Endodermal cell (in vitro differentiated cells): Measurements from ENCODE around the gene RLBP1. TPM values are rescaled to one million over a fixed set of nuclear protein-coding genes. Genes with fewer than 3 reads are reported as not detected.
A peak's percentile ranks its signal among the peaks of the same experiment; 100 is the strongest.

ENCODE experiments used
- DNase-seq: peaks from one replicate; pipeline ENCODE4 v3.0.0-alpha.2; 2017
- H3K27ac ChIP-seq: 2 replicates; pipeline ENCODE4 v1.5.1; 2013; ENCODE audit warnings: mild to moderate bottlenecking, low read depth, low read length, moderate library complexity
- H3K27me3 ChIP-seq: 2 replicates; pipeline ENCODE4 v1.6.1; 2013; ENCODE audit warnings: mild to moderate bottlenecking, low read length, moderate library complexity; ENCODE audit not compliant: insufficient read depth, control insufficient read depth, poor library complexity, severe bottlenecking
- H3K36me3 ChIP-seq: 2 replicates; pipeline ENCODE4 v1.7.0; 2013; ENCODE audit warnings: mild to moderate bottlenecking, low read length, moderate library complexity; ENCODE audit not compliant: control insufficient read depth, insufficient read depth
- H3K4me1 ChIP-seq: one replicate; pipeline ENCODE4 v1.7.0; 2013; ENCODE audit warnings: low read length; ENCODE audit not compliant: control insufficient read depth, insufficient read depth
- H3K4me3 ChIP-seq: 2 replicates; pipeline ENCODE4 v1.5.1; 2013; ENCODE audit warnings: mild to moderate bottlenecking, low read length, moderate library complexity
- H3K9ac ChIP-seq: 2 replicates; pipeline ENCODE4 v1.6.1; 2013; ENCODE audit warnings: mild to moderate bottlenecking, low read length, moderate library complexity; ENCODE audit not compliant: poor library complexity, severe bottlenecking; ENCODE audit errors: extremely low read depth
- H3K9me3 ChIP-seq: 2 replicates; pipeline ENCODE4 v1.6.1; 2013; ENCODE audit warnings: mild to moderate bottlenecking, low read length, moderate library complexity; ENCODE audit not compliant: control insufficient read depth
- H3K27ac Mint-ChIP-seq: 2 replicates; pipeline ENCODE4 v1.8.0; 2020; ENCODE audit warnings: mixed read lengths
- H3K27me3 Mint-ChIP-seq: 2 replicates; pipeline ENCODE4 v1.8.0; 2021; ENCODE audit warnings: mild to moderate bottlenecking, mixed read lengths; ENCODE audit not compliant: insufficient read depth
- H3K36me3 Mint-ChIP-seq: 2 replicates; pipeline ENCODE4 v1.8.0; 2020; ENCODE audit warnings: low read depth, mixed read lengths
- H3K4me1 Mint-ChIP-seq: 2 replicates; pipeline ENCODE4 v1.8.0; 2020; ENCODE audit warnings: mixed read lengths
- H3K4me3 Mint-ChIP-seq: 2 replicates; pipeline ENCODE4 v1.8.0; 2020; ENCODE audit warnings: mild to moderate bottlenecking, moderate library complexity, mixed read lengths
- H3K9me3 Mint-ChIP-seq: 2 replicates; pipeline ENCODE4 v1.8.0; 2020; ENCODE audit warnings: mild to moderate bottlenecking, mixed read lengths
- CTCF ChIP-seq: fragments of 200-600 bp; sonication (generic); conservative IDR thresholded peaks from 2 replicates; pipeline ENCODE4 v1.5.0; 2021; ENCODE audit warnings: antibody characterized with exemption, mild to moderate bottlenecking
- WGBS, 2 experiments: methylation state at CpG; one replicate each; pipeline versions ENCODE4 v1.1.5 to v1.1.7; 2013; ENCODE audit warnings: missing lambda C conversion rate in 2 of 2, mixed read lengths in 1 of 2; ENCODE audit not compliant: insufficient coverage in 1 of 2, insufficient read length in 1 of 2; 5-methylcytosine and 5-hydroxymethylcytosine counted together
- total RNA-seq, 2 donors: library from RNA; stranded (reverse); fragmentation: NEBNext Ultra II Directional in 1 of 2; extraction: Animal tissue kit (Norgen Biotek cat#: 25700) in 1 of 2; gene quantifications; 2 replicates in 1 of 2; 3 replicates in 1 of 2; pipeline ENCODE4 v1.2.1, GENCODE V29; 2021

RLBP1 gene
- total RNA-seq, 2 donors from 2014 or later, result not detected

DNA sequence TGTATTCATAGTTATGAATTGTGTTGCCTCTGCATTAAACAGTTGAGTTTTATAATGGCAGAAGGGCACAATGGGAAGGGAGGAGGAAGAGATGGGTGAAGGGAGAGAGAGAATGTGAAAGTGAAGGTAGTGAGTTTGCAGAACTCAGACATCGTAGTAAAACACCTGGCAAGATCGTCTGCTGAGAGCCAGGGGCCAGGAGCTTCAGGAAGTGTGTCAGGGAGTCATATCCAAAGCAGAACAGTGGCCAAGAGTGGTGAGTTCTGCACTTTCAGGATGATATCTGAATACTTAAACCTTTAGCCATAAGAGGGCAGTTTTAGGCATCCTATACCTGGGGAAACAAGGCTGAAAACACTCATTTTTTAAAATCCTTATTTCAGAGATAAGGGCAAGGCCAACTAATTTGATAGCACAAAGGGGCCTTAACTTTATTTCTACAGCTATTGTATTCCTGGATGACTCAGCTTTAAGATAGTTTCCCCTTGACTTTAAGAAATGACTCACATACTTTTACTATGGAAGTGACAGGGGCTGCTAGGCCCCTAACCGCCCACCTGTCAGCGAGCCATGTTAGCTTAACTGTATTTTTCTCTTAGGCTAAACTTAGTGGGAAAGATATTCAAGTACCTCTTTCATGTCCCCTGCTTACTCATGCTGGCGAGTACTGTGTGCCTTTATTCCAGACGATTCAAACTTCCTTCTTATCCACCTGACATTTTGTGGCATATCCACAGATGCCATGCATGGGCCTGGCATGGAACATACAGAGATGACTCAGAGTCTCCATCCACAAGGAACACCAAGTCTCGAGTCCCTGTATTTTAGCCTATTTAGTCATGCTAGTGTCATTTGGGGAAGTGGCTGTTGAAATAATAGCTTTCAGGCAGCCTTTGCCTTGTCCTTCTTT, 53.9 kb downstream of the RLBP1 start:
- DNase-seq, result peak; percentile 53
- H3K9me3 Mint-ChIP-seq, result no peaks in the 10 kb centered on the region
- no peak overlapping the region for H3K27ac ChIP-seq
- H3K36me3 Mint-ChIP-seq, result peaks cover 2% of the 10 kb centered on the region
- H3K27ac Mint-ChIP-seq, result peak overlapping the region; percentile 41
- H3K4me1 Mint-ChIP-seq, result peaks cover 26% of the 10 kb centered on the region
- peaks cover 19% of the 10 kb centered on the region for H3K4me1 ChIP-seq
- no peak overlapping the region for H3K4me3 ChIP-seq
- WGBS, 2 experiments, result 64 to 81% methylated on average over 4 to 7 of the region's 7 CpGs
- no peaks in the 10 kb centered on the region for H3K27me3 ChIP-seq
- TF ChIP-seq CTCF, result no peak
- no peaks in the 10 kb centered on the region for H3K27me3 Mint-ChIP-seq
- no peaks in the 10 kb centered on the region for H3K36me3 ChIP-seq
- H3K9me3 ChIP-seq, result no peaks in the 10 kb centered on the region
- no peak overlapping the region for H3K9ac ChIP-seq
- H3K4me3 Mint-ChIP-seq, result no peak overlapping the region

DNA sequence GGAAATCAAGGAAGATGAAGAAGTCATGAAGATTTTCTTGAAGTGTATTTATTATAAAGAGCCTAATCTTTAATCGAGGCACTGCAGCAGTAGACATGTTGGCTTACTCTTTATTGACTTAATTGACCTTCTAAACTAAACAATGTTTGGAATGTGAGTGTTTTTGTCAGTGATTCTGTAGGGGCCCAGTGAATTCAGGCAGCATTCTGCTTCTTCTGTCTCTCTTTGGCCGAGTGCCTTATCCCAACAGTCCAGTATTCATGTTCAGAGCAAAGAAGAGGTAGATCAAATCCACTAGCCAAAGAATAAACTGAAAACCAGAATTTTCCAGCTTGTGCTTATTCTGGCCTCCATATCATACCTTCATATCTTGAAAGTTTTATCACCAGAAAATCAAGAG, 55.7 kb downstream of the RLBP1 start:
- Histone ChIP-seq H3K27me3 (no peaks in the 10 kb centered on the region), H3K9me3 (no peaks in the 10 kb centered on the region), H3K4me1 (peaks cover 19% of the 10 kb centered on the region), H3K27ac (no peak overlapping the region), H3K36me3 (peaks cover under 1% of the 10 kb centered on the region), H3K4me3 (no peak overlapping the region), H3K9ac (no peak overlapping the region)
- no peak for DNase-seq
- no peaks in the 10 kb centered on the region for H3K9me3 Mint-ChIP-seq
- 67 to 85% methylated on average over 2 of the region's 2 CpGs for WGBS, 2 experiments
- no peak overlapping the region for H3K27ac Mint-ChIP-seq
- H3K4me1 Mint-ChIP-seq, result peaks cover 26% of the 10 kb centered on the region
- peaks cover 2% of the 10 kb centered on the region for H3K36me3 Mint-ChIP-seq
- H3K4me3 Mint-ChIP-seq, result no peak overlapping the region
- TF ChIP-seq CTCF, result no peak
- H3K27me3 Mint-ChIP-seq, result no peaks in the 10 kb centered on the region

DNA sequence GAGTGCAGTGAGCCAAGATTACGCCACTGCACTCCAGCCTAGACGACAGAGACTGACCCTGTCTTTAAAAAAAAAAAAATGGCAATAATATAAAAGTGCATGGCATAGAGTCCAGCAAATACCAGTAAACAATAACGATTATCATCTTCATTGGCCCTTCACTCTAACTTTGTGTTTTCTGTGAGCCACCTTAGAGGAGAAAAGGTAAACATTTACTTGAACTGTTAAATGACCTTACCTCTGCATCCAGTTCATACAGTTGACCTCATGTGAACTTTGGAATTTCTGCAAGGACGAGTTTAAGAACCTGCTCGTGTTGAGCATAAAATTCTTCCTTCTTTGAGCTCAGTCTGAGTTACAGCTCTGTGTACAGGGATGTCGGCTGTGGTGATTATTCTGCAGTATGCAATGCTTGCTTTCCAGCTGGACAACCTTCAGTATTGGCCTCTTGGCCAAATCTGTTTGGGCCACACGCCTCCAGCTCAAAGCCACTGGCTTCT, 56.6 kb downstream of the RLBP1 start:
- no peak overlapping the region for H3K9ac ChIP-seq

More for the DNA sequence above, 56.6 kb downstream of the RLBP1 start:
- no peak for DNase-seq
- Mint-ChIP-seq H3K4me1 (peaks cover 26% of the 10 kb centered on the region), H3K27ac (no peak overlapping the region), H3K27me3 (no peaks in the 10 kb centered on the region), H3K9me3 (no peaks in the 10 kb centered on the region), H3K4me3 (no peak overlapping the region), H3K36me3 (peaks cover under 1% of the 10 kb centered on the region)
- no peak for TF ChIP-seq CTCF
- Histone ChIP-seq H3K4me1 (peaks cover 19% of the 10 kb centered on the region), H3K4me3 (no peak overlapping the region), H3K27me3 (no peaks in the 10 kb centered on the region), H3K27ac (no peak overlapping the region), H3K36me3 (peaks cover 3% of the 10 kb centered on the region), H3K9me3 (no peaks in the 10 kb centered on the region)
- WGBS, 2 experiments, result 94 to 98% methylated on average over 5 to 7 of the region's 7 CpGs
